ENCODE measurements around the gene NSFL1C. TPM values are rescaled to one million over a fixed set of nuclear protein-coding genes. Genes with fewer than 3 reads are reported as not detected.

NSFL1C gene
- total RNA-seq, 1 donor from 2014 or later = 80.1 TPM

DNA sequence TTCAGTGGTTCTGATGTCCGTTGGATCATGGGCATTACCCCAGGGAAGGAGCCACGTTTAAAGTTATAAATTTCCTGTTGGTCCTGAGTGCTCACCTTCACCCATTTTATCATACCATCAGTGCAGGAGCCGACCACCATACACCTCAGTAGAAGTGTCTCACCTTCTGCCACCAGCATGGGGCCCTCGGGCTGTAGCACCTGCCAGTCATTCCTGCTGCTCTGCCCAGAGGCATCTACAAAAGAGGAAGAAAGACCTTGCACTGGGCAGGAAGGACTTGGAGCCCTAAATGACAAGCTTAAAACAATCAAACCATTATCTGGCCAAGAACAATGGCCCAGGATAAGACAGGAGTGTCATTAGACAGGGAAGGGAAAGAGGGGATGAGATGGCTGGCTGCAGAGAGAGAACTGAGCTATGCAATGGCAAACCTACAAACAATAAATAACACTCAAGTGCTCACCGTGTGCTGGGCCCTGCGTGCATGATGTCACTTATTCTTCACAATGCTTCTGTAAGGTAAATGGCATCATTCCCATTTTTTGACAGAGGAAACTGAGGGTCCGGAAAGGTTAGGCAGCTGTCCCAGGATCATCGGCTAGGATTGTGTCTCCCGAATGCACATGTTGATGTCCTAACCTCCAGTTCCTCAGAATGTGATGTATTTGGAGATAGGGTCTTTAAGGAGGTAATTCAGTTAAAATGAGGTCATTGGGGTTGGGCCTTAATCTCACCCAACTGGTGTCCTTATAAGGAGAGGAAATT, 13.4 kb upstream of the NSFL1C start:
- no peaks in the 10 kb centered on the region for H3K9me3 Mint-ChIP-seq (ENCODE audit: unreplicated experiment)
- no peaks in the 10 kb centered on the region for H3K36me3 Mint-ChIP-seq (ENCODE audit: unreplicated experiment)
- TF ChIP-seq, protein P1, sequence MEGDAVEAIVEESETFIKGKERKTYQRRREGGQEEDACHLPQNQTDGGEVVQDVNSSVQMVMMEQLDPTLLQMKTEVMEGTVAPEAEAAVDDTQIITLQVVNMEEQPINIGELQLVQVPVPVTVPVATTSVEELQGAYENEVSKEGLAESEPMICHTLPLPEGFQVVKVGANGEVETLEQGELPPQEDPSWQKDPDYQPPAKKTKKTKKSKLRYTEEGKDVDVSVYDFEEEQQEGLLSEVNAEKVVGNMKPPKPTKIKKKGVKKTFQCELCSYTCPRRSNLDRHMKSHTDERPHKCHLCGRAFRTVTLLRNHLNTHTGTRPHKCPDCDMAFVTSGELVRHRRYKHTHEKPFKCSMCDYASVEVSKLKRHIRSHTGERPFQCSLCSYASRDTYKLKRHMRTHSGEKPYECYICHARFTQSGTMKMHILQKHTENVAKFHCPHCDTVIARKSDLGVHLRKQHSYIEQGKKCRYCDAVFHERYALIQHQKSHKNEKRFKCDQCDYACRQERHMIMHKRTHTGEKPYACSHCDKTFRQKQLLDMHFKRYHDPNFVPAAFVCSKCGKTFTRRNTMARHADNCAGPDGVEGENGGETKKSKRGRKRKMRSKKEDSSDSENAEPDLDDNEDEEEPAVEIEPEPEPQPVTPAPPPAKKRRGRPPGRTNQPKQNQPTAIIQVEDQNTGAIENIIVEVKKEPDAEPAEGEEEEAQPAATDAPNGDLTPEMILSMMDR (IDR thresholded peaks at IDR 0.05) = no peak
- H3K4me1 Mint-ChIP-seq (ENCODE audit: unreplicated experiment) = peaks cover 5% of the 10 kb centered on the region
- no peak overlapping the region for H3K27ac Mint-ChIP-seq (ENCODE audit: unreplicated experiment)
- H3K4me3 Mint-ChIP-seq (ENCODE audit: unreplicated experiment) = no peak overlapping the region
- no peak for DNase-seq (ENCODE audit: extremely low spot score, unreplicated experiment)
- H3K27me3 Mint-ChIP-seq (ENCODE audit: unreplicated experiment) = peaks cover 19% of the 10 kb centered on the region

DNA sequence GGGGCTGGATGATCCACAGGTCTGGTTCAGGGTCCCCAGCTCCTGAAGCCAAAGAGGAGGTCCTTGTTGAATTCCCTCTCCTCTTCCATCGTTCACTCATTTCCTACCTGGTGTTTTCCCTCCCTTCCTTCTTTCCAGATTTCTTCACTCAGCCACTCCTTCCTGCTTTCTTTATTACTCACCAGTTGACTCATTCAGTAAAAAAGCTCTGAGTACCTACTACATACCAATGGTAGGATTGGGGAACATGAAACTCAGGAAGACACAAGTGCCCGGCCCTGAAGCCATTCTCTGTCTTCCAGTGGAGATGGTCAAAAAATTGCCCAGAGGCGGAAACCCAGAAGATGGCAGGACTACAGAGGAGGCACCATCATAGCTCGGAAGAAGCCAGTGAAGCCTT, 11.9 kb upstream of the NSFL1C start:
- peaks cover 5% of the 10 kb centered on the region for H3K4me1 Mint-ChIP-seq (ENCODE audit: unreplicated experiment)
- no peaks in the 10 kb centered on the region for H3K36me3 Mint-ChIP-seq (ENCODE audit: unreplicated experiment)
- H3K27ac Mint-ChIP-seq (ENCODE audit: unreplicated experiment) = no peak overlapping the region
- no peak overlapping the region for H3K4me3 Mint-ChIP-seq (ENCODE audit: unreplicated experiment)
- peaks cover 4% of the 10 kb centered on the region for H3K27me3 Mint-ChIP-seq (ENCODE audit: unreplicated experiment)
- DNase-seq (ENCODE audit: extremely low spot score, unreplicated experiment) = no peak
- no peaks in the 10 kb centered on the region for H3K9me3 Mint-ChIP-seq (ENCODE audit: unreplicated experiment)
- TF ChIP-seq, protein P1 (IDR thresholded peaks at IDR 0.05) = no peak

DNA sequence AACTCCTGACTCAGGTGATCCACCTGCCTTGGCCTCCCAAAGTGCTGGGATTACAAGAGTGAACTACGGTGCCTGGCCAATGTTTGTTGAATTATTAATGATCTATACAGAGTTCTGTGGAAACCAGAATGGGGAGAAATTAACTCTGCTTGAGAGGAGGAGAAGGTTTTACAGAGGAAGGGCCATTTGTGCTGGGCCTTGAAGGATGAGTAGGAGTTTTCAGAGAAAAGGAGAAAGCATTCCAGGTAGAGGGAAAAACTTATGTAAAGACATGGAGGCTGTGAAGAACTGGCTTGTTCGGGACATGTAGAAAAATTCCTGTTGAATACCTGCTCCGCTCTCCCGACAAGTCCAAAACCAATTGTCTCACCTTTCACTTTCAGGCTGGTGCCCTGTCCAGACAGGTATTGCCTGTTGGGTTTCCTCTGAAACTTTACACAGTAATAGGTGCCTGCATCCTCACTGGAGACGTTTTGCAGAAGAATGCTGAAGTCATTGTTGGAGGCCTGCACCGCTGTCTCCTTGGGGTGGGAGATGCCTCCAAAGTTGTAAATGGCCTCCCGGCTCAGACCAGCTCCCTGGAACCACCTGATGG, 11.3 kb upstream of the NSFL1C start:
- no peak for DNase-seq (ENCODE audit: extremely low spot score, unreplicated experiment)
- TF ChIP-seq, protein P1 (IDR thresholded peaks at IDR 0.05) = no peak
- H3K27ac Mint-ChIP-seq (ENCODE audit: unreplicated experiment) = no peak overlapping the region
- no peaks in the 10 kb centered on the region for H3K9me3 Mint-ChIP-seq (ENCODE audit: unreplicated experiment)
- peaks cover 2% of the 10 kb centered on the region for H3K27me3 Mint-ChIP-seq (ENCODE audit: unreplicated experiment)
- H3K4me1 Mint-ChIP-seq (ENCODE audit: unreplicated experiment) = peaks cover 5% of the 10 kb centered on the region
- H3K36me3 Mint-ChIP-seq (ENCODE audit: unreplicated experiment) = no peaks in the 10 kb centered on the region
- no peak overlapping the region for H3K4me3 Mint-ChIP-seq (ENCODE audit: unreplicated experiment)

DNA sequence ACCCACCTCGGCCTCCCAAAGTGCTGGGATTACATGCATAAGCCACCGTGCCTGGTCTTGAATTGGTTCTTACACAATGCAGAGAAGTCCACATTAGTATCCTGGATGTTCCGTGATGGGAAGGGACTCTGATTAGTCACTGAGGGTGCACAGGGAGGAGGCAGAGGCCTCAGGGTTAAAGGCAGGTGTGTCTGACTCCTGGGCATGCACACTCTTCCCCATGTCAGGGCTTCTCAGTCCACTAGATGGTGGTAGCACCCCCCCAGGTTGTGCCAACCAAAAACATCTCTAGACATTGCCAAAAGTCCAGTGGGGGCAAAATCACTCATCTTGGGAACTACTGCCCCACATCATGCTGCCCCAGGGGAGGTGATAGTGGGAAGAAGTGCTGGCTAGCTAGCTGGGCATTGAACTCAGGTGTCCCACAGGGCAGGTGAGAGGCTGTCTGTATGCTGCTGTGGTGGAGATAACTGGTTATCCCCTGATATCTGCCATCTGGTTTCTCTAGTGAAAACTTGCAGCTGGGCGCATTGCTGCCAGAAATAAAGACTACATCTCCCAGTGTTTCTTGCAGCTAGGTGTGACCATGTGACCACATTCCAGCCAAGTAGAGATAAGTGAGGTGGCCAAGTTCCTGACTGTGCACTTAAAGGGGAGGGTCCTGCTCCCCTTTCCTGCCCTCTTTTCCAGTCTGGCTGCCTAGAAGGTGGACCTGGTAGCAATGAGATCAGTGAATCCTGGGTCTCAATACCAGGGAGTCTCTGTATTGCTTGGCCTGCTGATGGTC, 8.4 kb upstream of the NSFL1C start:
- H3K9me3 Mint-ChIP-seq (ENCODE audit: unreplicated experiment) = no peaks in the 10 kb centered on the region
- H3K4me1 Mint-ChIP-seq (ENCODE audit: unreplicated experiment) = peaks cover 16% of the 10 kb centered on the region
- H3K27me3 Mint-ChIP-seq (ENCODE audit: unreplicated experiment) = no peaks in the 10 kb centered on the region
- no peaks in the 10 kb centered on the region for H3K36me3 Mint-ChIP-seq (ENCODE audit: unreplicated experiment)
- DNase-seq (ENCODE audit: extremely low spot score, unreplicated experiment) = no peak
- no peak overlapping the region for H3K27ac Mint-ChIP-seq (ENCODE audit: unreplicated experiment)
- no peak overlapping the region for H3K4me3 Mint-ChIP-seq (ENCODE audit: unreplicated experiment)
- TF ChIP-seq, protein P1 (IDR thresholded peaks at IDR 0.05) = no peak

DNA sequence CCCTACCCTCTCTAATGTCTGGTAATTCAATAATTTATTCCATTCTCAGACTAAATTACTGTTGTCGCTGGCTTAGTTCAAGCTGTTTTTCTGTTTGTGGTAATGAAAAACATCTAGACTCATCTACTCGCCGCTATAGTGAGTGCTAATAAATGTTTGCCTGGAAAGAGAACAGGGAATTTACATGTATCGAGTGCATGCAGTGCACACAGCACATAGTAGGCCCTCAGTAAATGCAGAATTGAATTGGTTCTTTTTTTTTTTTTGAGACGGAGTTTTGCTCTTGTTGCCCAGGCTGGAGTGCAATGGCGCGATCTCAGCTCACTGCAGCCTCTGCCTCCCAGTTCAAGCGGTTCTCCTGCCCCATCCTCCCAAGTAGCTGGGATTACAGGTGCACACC, 7.7 kb upstream of the NSFL1C start:
- Mint-ChIP-seq H3K27ac (ENCODE audit: unreplicated experiment) (no peak overlapping the region), H3K4me1 (ENCODE audit: unreplicated experiment) (peaks cover 23% of the 10 kb centered on the region), H3K27me3 (ENCODE audit: unreplicated experiment) (no peaks in the 10 kb centered on the region), H3K4me3 (ENCODE audit: unreplicated experiment) (no peak overlapping the region), H3K9me3 (ENCODE audit: unreplicated experiment) (no peaks in the 10 kb centered on the region), H3K36me3 (ENCODE audit: unreplicated experiment) (no peaks in the 10 kb centered on the region)
- TF ChIP-seq, protein P1 (IDR thresholded peaks at IDR 0.05) = no peak
- no peak for DNase-seq (ENCODE audit: extremely low spot score, unreplicated experiment)
